ENCODE results near the gene ISOC2.
"Not testable (repeated sequence)": the region's sequence is repeated elsewhere in the genome, so short reads cannot be mapped to it uniquely, and the experiment has no call there.

Gene ISOC2, protein sequence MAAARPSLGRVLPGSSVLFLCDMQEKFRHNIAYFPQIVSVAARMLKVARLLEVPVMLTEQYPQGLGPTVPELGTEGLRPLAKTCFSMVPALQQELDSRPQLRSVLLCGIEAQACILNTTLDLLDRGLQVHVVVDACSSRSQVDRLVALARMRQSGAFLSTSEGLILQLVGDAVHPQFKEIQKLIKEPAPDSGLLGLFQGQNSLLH

DNA sequence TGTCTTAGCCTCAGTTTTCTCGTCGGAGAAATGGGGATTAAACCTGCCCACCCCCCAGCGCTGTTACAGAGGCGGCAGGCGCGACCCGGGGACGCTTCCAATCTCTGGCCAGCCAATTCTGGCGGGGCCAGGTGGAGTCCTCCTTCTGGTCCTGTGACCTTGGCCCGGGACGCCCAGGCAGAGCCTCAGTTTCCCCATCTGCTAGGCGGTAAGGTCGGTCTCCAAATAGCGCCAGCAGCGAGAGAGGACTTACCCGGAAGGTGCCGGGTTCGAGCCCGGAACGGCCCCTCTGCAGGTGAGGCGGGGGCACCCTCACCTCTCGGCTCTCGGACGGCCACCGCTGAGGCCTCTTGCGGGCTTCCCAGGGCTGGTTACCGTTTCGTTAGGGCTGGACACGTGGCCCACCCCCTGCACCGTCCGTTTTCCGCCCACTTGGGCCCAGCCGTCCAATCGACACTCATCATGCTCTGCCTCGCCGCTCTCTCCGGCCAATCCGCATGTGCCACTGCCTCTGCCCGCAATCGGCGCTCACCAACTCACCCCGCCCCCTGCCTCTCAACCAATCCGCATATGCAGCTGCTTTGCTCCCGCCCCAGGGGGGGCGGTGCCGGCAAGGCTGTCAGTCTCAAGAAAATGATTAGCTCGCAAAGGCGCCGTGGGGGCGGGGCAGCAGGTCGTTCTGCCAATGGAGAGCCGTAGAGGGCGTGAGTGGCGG is at the start of gene ISOC2:
Gene ISOC2, minus strand, starts transcription at position 384 of the 715 bp plus-strand sequence. CDS start 5,156 bp downstream, outside the sequence.
- peak; percentile 98 for DNase-seq

DNA sequence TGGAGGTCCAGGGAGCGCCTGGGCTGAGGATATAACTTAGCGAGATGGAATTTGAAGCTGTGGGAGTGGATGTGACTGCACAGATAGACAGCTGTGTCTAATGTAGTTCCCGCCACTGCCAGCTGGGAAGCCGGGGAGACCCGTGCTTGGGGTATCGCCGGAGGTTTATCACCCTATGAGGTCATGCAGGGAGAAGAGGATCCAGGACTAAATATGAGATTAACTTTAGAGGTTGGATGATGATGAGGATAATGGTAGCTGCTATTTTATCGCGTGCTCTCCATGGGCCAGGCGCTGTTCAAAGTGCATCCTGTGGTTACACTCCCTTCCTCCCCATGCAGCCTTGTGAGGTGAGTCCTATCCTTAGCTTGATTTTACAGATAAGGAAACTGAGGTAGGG is 46.7 kb upstream of the ISOC2 start:
- no peak for DNase-seq

DNA sequence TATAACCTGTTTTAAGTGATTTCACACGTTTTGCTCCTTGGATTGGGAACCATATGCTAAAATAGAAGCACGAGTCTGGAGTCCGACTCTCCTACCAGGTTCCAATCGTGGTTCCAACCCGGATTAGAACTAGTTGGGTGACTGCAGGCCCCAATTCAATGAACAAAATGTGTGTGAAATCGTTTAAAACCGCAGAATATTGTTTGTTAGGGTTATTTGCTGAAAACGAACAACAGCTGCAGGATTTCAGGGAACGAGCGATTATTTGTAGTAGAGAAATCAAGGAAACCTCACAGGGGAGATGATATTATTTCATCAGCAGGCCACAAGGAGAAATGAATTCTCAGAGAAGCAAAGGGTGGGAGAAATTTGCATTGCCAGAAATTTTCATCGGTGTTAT is 43.5 kb upstream of the ISOC2 start:
- no peak for DNase-seq

DNA sequence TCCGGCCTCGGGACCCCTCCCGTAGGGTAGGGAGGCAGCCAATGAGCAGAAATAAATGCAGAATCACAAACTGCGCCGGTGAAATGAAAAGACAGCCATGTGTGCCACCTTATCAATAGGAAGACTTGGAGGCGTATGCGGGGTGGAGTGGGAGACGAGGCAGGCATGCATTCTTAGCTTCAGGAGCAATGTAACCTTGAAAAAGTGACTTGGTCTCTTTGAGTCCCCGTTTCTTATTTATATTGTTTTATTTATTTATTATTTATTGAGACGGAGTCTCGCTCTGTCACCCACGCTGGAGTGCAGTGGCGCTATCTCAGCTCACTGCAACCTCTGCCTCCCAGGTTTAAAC is 42.8 kb upstream of the ISOC2 start:
- DNase-seq: no peak

DNA sequence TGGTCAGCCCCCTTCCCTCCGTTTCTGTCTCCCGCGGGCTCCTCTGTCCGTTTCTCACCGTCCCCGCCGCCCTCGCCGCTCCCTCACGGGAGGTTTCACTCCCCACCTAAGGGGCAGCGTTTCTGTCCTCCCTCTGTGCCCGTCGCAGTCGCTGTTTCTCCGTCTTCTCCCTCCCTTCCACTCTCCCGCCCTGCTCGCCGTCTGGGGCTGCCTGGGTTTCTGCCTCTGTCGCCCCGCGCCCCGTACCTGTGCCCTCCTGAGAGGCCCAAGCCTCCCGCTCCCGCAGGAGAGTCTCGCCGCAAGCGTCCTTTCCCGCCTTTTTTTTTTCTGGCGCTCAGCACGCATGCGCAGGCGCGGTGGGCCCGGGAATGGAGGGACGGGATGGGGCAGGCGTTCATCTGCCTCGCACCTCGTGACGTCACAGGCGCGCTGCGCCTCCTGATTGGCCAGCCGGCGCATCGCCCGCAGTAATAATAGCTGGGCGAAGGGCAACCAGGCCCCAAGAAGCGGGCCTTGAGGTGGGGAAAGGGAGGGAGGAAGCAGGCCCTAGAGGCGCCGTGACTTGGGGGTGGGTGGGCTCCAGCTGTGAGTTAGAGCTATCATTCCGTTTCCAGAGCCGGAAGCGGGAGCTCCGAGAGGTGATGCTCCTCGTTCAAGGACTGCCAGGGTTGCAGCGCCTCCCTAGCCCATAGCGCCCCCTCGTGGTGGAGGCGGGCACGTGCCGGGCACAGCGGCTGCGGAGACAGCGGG is 42.2 kb upstream of the ISOC2 start:
- peak; percentile 58 for DNase-seq

DNA sequence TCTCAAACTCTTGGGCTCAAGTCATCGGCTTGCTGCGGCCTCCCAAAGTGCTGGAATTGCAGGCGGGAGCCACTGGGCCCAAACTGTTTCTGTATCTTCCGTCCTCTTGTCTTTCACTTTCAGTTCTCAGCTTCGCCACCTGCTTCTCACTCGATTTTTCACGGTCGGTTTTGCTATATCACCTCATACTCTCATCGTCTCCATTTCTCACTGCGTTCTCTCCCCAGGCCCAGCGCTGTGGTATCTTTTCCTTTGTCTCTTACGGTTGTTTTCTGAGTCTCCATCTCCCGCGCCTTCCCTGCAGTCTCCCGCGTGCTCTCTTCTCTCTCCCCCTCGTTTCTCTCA is 41.7 kb upstream of the ISOC2 start:
- no peak for DNase-seq

DNA sequence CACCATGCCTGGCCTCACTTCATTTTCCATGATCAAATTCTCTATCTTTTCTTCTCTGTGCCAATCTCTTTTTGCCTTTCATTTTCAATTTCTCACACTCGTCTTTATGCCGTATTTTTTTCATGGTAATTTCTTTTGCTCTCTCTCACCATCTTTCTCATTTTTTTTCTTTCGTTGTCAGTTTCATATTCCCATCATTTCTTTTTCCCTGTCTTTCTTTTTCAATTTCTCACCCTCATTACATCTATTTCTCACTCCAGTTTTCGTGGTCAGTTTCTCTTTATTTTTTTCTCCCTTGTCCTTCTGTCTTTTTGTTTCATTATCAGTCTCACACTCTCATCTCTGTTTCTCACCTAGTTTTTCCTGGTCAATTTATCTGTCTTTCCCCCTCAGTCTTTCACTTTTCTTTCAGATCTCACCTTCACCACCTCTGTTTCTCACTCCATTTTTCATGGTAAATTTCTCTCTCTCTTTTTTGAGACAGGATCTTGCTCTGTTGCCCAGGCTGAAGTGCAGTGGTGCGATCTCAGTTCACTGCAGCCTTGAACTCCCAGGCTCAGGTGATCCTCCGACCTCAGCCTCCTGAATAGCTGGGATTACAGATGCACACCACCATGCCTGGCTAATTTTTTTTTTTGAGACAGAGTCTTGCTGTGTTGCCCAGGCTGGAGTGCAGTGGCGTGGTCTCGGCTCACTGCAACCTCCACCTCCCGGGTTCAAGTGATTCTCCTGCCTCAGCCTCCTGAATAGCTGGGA is 40.9 kb upstream of the ISOC2 start:
- DNase-seq: no peak

DNA sequence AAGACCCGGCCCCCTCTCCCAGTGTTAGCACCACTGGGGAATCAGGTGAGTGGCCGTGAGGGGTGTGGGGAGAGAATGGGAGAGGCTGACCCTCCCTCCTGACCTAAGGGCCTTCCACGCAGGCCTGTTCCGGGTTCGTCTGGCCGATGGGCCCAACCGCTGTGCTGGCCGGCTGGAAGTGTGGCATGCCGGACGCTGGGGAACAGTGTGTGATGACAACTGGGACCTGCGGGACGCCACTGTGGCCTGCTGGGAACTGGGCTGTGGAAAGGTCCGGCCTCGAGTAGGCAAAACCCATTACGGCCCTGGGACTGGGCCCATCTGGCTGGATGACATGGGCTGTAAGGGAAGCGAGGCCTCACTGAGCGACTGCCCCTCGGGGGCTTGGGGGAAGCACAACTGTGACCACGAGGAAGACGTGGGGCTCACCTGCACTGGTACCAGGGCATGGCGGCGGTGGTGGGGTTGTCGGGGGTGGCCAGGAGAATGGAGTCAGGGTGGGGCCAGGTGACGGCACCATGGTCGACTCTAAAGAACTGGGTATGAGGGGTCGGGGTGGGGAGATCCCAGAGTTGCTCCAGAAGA is 39.0 kb upstream of the ISOC2 start:
- no peak for DNase-seq

DNA sequence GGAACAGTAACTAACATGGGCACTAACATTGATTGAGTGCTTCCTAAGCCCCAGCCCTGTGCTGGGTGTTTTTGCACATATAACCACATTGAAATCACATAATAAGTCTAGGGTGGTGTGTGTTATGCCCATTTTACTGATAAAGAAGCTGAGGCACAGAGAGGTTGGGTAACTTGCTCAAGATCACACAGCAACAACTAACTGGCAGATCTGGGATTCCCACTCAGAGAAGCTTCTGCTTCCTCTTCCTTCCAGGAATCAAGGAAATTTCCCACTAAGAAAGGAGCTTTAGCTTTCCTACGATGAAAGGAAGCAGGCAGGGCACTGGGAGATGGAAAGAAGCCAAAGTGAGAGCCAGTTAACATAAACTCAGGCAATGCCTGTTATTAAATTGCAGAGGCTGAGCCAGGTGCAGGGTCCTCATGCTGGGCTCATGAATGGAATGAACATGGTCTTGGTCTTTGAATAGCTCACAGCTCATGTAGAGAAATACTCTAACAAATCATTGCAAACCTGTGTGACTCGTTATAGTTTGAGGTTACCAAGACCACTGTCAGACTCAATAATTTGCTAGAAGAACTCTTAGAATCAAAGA is 36.9 kb upstream of the ISOC2 start:
- no peak for DNase-seq

DNA sequence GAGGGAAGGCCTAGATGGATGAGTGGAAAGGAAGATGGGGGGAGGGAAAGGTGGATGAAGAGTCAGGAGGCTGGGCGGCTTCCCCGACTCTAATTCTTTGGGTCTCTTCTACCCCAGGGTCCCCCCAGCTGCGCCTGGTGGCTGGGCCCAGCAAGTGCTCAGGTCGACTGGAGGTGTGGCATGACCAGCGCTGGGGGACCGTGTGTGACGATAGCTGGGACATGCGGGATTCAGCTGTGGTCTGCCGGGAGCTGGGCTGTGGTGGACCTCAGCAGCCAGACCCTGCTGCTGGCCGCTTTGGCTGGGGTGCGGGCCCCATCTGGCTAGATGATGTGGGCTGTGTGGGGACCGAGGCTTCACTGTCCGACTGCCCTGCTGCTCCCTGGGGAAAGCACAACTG is 36.3 kb upstream of the ISOC2 start:
- DNase-seq: no peak

DNA sequence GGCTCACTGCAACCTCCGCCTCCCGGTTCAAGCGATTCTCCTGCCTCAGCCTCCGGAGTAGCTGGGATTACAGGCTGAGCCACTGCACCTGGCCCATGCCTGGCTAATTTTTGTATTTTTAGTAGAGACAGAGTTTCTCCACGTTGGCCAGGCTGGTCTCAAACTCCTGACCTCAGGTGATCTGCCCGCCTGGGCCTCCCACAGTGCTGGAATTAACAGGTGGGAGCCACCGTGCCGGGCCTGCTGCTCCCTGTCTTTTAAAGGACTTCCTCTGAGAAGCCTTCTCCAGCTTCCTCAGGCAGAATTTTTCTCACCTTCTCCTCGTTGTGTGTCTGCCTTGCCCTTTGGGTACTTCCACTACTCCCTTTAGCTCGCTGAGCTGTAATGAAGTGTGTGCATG is 35.4 kb upstream of the ISOC2 start:
- not testable (repeated sequence) for DNase-seq

DNA sequence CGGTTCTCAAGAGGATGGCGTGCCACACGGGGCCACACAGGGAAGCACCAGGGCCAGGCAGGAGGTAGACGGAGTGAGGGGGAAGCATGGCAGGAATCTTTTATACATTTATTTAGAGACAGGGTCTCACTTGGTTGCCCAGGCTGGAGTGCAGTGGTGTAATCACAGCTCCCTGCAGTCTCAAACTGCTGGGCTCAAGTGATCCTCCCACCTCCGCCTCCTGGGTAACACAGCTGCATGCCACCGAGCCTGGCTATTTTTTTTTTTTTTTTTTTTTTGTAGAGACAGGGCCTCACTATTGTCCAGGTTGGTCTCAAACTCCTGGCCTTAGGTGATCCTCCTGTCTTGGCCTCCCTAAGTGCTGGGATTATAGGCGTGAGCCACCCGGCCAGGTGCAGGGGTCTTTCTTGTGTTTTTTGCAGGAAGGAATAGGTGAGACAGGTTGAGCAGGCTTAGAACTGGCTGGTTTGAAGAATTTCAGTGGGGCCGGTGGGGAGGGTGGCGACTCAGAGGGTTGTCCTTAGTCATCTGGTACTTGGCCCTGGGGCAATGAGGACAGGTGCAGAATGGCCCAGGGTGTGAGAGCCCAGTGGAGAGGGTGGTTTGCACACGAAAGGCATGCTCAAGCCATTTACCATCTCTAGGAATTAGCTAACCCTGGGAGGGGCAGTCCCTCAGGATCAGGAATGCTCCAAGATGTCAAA is 34.4 kb upstream of the ISOC2 start:
- DNase-seq: no peak

DNA sequence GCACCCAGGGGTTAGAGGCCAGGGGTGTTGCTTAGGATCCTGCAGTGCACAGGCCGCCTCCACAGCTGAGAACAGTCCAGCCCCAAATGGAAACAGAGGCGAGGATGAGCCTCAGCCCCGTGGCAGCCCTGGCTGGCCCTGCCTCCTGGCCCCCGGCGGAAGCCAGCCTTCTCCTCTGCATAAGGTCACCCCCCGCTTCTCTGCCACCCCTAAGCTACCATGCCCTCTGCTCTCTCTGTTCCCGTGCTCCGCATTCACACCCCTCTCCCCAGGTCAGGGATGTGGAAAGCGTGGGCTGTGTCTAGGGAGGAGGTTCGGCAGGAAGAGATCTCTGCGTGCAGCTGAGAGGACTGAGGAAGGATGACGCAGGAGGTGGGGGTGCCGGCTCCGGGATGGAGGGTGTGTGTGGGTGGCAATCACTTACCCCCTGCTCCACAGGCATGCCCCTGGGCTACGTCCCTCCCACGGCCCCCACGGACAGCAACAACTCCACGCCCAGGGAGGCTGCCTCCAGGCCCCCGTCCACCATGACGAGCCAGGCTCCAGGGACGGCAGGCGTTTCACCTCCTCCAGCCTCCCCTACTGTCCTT is 32.8 kb upstream of the ISOC2 start:
- no peak for DNase-seq

DNA sequence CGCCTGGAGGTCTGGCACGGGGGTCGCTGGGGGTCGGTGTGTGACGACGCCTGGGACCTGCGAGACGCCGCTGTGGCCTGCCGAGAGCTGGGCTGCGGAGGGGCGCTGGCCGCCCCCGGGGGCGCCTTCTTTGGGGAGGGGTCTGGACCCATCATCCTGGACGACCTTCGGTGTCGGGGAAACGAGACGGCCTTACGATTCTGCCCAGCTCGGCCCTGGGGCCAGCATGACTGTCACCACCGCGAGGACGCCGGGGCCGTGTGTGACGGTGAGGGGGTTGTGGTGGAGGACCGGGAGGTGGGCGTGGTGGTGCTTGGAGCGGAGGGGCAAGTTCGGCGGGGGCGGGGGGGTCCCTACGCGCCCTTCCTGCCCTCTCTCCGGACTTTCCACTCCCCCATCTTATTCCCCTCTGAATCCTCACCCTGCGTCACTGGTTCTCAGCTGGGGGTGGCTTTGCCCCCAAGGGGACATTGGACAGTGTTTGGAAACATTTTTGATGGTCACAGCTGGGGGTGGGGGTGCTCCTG is 32.3 kb upstream of the ISOC2 start:
- no peak for DNase-seq

DNA sequence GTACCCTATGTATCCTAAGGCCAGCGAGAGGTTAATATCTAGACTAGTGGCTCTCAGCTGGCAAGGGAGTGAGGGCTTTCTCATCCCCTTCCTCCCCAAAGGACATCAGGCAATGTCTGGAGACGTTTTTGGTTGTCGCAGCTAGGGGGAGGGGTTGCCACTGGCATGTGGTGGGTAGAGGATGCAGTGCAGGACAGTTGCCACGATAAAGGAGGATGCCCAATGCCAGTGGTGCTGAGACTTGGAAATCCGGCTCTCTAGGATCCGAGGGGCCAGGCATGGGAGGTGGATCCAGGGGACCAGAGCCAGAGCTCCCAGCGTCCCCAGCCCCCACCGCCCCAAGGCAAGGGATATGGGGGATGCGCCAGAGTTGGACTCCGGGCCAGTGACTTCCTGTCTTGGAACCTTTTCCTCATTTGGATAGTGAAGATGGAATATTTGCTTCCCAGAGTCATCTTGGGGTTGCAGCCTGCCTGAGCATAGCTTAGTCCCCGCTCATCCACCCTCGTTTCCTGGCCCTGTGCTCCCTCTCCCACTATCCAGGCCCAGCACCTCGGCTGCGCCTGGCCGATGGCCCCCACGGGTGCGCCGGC is 31.7 kb upstream of the ISOC2 start:
- no peak for DNase-seq

DNA sequence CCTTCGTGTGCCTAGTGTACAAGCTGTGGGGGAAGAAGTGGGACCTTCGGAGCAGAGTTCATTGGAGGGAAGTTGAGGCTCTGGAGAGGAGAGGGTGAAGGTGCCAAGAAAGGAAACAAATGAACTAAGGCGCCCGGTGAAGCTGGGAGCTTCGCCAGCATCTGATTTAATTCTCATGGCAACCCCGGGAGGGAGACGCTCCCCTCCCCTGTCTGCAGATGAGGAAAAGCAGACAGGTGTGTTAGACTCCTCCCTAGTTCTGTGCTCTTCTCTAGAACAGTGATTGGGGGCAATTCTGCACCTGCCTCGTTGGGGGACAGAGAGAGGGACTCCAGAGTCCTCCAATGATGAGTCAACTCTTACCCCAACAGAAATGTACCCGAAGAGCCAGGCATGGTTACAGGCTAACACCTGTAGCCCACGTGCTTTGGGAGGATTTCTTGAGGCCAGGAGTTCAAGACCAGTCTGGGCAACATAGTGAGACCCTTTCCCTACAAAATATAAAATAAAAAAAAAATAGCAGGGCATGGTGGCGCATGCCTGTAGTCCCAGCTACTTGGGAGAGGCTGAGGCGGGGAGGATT is 31.0 kb upstream of the ISOC2 start:
- peak; percentile 9 for DNase-seq

DNA sequence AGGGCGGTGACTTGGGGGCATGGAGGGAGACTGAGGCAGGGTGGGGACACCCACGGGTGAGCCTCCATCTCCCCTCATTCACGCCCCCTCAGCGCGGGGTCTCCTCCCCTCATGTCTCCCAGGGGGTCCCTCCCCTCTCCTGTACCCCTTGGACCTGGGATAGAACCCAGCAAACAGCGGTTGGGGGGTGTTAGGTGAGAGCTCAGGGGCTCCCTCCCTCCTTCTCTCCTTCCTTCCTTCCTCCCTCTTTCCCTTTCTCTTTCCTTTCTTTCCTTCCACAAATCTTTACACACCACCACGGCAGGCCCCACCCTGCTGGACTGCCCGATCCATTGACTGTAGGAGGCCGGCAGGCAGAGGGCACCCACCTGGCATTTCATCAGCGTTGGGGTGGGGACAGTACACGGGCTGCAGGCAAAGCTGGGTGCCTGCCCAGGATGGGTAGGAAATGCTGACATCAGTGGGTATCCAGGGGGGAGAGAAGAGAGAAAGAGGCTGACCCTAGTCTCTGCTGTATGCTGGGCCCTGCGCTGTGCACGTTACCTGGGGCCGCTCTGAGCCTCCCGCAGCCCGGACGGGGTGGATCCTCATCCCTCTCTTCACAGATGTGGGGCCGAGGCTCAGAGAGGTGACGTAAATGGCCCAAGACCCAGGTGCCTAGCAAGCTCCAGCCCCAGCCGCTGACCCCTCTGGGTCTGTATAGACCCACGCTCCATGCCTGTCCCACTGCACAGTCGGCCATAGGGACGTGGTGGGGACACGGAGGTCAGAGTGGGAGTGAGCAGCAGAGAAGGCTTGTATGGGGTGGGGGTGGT is 30.3 kb upstream of the ISOC2 start:
- DNase-seq: no peak

DNA sequence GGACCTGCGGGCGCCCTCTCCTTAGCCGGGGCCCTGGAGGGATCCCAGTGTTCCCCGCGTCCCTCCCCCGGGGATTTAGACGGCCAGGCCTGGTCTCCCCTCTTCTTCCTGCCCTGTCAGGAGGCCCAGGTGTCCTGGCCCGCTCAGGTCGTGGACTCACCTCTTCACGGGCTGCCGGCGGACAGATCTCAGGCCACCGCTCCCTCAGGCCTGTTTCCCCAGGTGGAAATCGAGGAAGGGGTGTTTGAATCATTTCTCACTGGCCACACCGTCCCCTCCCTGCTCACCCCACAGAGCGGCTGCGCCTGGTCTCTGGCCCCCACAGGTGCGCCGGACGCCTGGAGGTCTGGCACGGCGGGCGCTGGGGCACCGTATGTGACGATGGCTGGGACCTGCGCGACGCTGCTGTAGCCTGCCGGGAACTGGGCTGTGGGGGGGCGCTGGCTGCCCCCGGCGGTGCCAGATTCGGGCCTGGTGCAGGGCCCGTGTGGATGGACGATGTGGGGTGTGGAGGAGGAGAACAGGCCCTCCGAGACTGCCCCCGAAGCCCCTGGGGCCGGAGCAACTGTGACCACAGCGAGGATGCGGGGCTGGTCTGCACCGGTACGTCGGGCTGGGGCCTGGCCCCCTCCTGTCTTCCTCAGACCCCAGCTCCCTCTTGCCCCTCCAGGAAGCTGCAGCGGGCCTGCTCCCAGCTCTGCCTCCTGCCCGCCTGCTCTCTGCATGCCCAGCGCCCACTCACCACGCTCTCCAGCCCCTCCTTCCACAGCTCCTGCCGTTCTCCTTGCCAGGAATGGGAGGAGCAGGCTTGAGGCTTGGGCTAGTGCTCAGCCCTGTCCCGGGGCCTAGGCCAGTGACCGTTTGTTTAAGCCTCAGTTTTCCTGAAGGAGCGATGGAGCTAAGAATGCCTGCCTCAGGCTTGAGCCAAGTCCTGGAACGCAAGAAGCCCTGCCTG is 29.3 kb upstream of the ISOC2 start:
- DNase-seq: no peak

All from DMS79 treated with DMSO at 0.1 percent for 48 hours (cell line).